KMS-11 (cell line): ENCODE results near the gene E2F2.

Experiments
- H2AFZ ChIP-seq: fragments of 200-600 bp; sonication (generic); 2 replicates; pipeline ENCODE4 v1.6.1; 2016; ENCODE audit warnings: antibody characterized with exemption, mixed run types, low read depth
- H3K27ac ChIP-seq: fragments of 200-600 bp; sonication (generic); 2 replicates; pipeline ENCODE4 v1.6.1; 2016; ENCODE audit warnings: mild to moderate bottlenecking, mixed run types
- H3K27me3 ChIP-seq: fragments of 200-600 bp; sonication (generic); 2 replicates; pipeline ENCODE4 v1.6.1; 2017; ENCODE audit warnings: mild to moderate bottlenecking, low read depth, mixed run types, moderate library complexity; ENCODE audit not compliant: insufficient read depth
- H3K36me3 ChIP-seq: fragments of 200-600 bp; sonication (generic); 2 replicates; pipeline ENCODE4 v1.6.1; 2017; ENCODE audit warnings: mild to moderate bottlenecking, mixed run types; ENCODE audit not compliant: insufficient read depth
- H3K4me1 ChIP-seq: fragments of 200-600 bp; sonication (generic); 2 replicates; pipeline ENCODE4 v1.6.1; 2016; ENCODE audit warnings: mild to moderate bottlenecking, low read depth, mixed run types; ENCODE audit not compliant: poor library complexity, severe bottlenecking
- H3K4me2 ChIP-seq: fragments of 200-600 bp; sonication (generic); 2 replicates; pipeline ENCODE4 v1.7.0; 2016; ENCODE audit warnings: mild to moderate bottlenecking, mixed run types
- H3K4me3 ChIP-seq: fragments of 200-600 bp; sonication (generic); IDR thresholded peaks from 2 replicates; pipeline ENCODE4 v1.6.1; 2017; ENCODE audit warnings: low read depth, low read length, mixed read lengths; ENCODE audit not compliant: insufficient read depth
- H3K79me2 ChIP-seq: fragments of 200-600 bp; sonication (generic); 2 replicates; pipeline ENCODE4 v1.6.1; 2016; ENCODE audit warnings: low read depth, mixed run types; ENCODE audit not compliant: insufficient read depth
- H3K9ac ChIP-seq: fragments of 200-600 bp; sonication (generic); 2 replicates; pipeline ENCODE4 v1.6.1; 2016; ENCODE audit warnings: mild to moderate bottlenecking, mixed run types
- H4K20me1 ChIP-seq: fragments of 200-600 bp; sonication (generic); 2 replicates; pipeline ENCODE4 v1.6.1; 2016; ENCODE audit warnings: mild to moderate bottlenecking, mixed run types; ENCODE audit not compliant: insufficient read depth
- CTCF ChIP-seq: fragments of 200-600 bp; sonication (generic); conservative IDR thresholded peaks from 2 replicates; pipeline ENCODE4 v1.6.1; 2017; ENCODE audit warnings: low read depth, mild to moderate bottlenecking, antibody characterized with exemption, low read length, moderate library complexity, mixed read lengths

E2F2 gene

DNA sequence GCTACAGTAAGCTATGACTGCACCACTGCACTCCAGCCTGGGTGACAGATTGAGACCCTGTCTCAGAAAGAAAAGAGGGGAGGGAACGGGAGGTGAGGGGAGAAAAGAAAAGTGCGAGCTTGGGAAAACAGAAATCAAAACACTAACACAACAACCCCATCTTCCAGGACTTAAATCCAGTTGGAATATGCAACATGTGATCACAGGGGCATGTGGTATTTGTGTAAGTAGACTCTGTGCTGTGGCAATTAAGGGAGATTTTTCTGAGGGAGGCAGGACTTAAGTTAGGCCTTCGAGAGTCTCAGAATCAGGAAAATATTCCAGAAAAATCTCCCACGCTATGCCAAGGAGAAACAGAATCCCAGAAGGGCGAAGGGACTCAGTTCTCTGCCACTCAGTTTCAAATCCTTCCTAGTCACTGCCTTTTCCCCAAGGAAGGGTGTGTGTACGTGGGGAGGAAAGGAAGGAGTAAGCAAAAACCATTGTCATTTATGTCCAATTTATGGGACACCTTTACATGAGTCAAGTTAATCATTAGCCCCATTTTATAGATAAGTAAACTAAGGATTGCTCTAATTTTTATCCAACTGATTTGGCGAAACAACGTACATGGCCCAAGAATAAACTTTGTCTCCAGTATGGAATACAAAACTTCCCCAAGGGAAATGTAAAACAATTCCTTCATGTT lies 16.0 kb upstream of the E2F2 start:
- Histone ChIP-seq H3K36me3 (no peaks in the 10 kb centered on the region), H3K4me2 (no peak overlapping the region), H3K9ac (no peak overlapping the region), H3K4me1 (peaks cover 3% of the 10 kb centered on the region), H3K27me3 (no peaks in the 10 kb centered on the region), H2AFZ (no peak overlapping the region), H3K79me2 (no peaks in the 10 kb centered on the region), H3K4me3 (no peak overlapping the region), H4K20me1 (no peaks in the 10 kb centered on the region), H3K27ac (no peak overlapping the region)
- no peak for TF ChIP-seq CTCF

- no peak overlapping the region for H2AFZ ChIP-seq
- no peak overlapping the region for H3K27ac ChIP-seq
- TF ChIP-seq CTCF, result no peak
- H3K4me1 ChIP-seq, result no peaks in the 10 kb centered on the region
- H3K27me3 ChIP-seq, result no peaks in the 10 kb centered on the region
- no peak overlapping the region for H3K4me3 ChIP-seq
- H3K36me3 ChIP-seq, result no peaks in the 10 kb centered on the region
- no peaks in the 10 kb centered on the region for H4K20me1 ChIP-seq
- no peak overlapping the region for H3K4me2 ChIP-seq
- H3K9ac ChIP-seq, result no peak overlapping the region
- H3K79me2 ChIP-seq, result no peaks in the 10 kb centered on the region
Measured at GRCh38 chr1:23545851-23546250, 14.8 kb upstream of the E2F2 start.

DNA sequence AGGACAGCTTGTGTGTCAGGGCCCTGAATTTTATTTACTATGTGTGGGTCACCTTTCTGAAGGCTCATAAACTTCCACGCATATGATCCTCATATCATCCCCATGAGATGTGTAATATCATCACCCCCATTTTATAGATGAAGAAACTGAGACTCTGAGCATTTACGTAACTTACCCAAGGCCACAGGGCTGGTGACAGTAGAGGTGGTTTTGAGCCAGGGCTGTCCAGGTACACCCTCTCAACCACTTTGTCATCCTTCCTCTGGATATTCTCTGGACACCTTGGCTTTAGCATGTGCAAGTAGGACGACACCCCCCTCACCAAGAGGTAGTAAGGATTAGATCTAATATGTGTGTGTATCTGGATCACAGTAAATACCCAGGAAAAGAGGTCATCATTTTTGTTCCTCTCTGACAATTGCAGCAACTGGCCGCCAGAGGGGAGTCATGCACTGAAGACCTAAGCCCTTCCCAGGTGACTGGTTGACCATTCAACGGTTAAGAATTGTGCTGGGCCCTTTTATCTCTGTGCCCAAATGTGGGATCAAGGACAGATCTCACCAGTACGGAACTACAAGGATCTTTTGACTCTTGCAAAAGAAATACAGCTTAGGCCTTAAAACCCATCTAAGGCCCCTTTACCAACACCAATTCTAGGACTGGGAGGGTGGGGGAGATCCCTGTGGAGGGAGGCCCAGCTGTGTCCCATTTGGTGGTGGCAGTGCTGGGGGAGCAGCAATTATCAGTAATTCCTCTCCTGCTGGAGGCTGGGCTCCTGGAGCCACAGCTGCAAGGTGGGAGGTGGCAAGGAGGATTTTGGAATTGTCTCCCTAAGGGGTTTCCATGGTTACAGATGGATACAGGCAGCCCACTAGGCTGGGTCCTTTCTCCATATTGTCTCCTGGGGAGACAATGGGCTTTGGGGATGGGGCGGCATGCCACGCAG lies 13.7 kb upstream of the E2F2 start:
- no peak overlapping the region for H2AFZ ChIP-seq
- H3K27me3 ChIP-seq, result no peaks in the 10 kb centered on the region

More for the DNA sequence above, 13.7 kb upstream of the E2F2 start:
- TF ChIP-seq CTCF, result peak; percentile 96
- Histone ChIP-seq H3K4me1 (peaks cover 8% of the 10 kb centered on the region), H3K36me3 (no peaks in the 10 kb centered on the region), H3K79me2 (no peaks in the 10 kb centered on the region), H3K4me2 (no peak overlapping the region), H3K4me3 (no peak overlapping the region), H3K9ac (no peak overlapping the region), H3K27ac (no peak overlapping the region), H4K20me1 (no peaks in the 10 kb centered on the region)
